Stimulated activated CD4-positive, alpha-beta T cell treated with anti-CD3 and anti-CD28 coated beads, Interleukin-2, amount 100 ng/mL, for 24 hours (primary cell): Measurements from ENCODE around the gene RRAGD.
"Not testable (repeated sequence)": the region's sequence is repeated elsewhere in the genome, so short reads cannot be mapped to it uniquely, and the experiment has no call there.

Source experiments
- DNase-seq, 2 donors: peaks; one replicate each; pipeline ENCODE4 v3.0.0-alpha.2; 2020

The RRAGD gene

DNA sequence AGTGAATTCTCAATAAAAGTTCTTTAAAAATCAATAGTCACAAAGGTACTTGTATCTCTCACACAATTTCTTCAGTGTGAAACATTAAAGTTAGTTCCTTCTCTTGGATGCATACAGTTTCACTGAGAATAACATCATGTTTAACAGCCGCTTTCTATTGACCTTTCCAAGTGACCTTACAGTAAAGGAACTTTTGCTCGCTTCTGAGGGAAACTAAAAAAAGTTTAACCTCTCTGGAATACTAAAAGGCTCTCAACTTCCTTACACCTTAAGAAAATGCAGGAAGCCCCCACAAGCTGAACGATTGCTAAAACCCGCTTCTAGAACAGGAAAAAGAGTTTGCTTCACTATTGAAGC is 1.3 kb downstream of the RRAGD start:
- no peak for DNase-seq

DNA sequence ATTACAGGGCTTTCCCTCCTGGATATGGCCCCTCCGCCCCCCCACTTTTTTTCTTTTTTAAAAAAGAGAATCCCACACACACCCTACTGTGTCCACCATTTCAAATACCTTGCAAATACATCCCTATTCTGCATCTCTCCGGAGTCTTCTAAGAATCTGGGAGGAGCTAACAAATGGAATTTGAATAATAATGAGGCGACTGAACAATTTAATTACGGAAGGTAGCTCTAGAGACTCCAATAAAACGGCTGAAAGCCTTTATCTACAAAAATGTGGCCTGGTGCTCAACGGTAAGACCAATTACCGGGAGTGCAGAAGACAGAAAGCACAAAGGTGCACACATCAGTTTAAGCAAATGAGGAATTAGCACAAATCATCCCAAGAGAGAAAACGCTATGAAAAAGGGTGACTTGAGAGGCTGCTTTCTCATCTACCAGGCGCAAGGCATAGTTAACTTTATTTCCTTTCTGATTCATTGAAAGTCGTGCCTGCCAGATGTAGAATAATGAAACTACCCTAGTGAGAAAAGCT is 1.8 kb downstream of the RRAGD start:
- no peak for DNase-seq

DNA sequence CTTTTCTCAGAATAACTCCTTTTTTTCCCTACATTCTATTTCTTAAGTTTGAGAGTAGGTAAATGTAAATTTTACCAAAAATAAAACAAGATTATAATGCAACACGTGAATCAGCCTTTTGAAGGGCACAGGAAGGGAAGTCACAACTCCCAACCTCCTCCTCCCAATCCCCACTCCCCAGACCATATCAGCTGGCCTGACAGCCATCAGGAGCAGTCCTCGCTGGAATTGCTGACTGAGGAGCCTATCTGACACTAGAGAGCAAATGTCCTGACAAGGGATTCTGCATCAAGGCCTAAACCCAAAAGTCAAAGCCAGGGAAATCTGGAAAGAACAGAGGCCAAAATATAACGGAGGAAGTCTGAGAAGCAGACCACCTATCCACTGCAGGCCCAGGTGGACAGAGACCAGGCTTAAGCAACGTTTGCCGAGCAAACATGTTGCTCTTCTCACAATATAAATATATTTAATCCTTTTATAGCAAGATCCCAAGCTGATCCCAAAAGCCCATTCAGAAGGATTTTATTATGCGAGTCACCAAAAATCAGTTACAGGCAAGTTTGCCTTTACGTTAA is 2.5 kb downstream of the RRAGD start:
- DNase-seq = no peak

DNA sequence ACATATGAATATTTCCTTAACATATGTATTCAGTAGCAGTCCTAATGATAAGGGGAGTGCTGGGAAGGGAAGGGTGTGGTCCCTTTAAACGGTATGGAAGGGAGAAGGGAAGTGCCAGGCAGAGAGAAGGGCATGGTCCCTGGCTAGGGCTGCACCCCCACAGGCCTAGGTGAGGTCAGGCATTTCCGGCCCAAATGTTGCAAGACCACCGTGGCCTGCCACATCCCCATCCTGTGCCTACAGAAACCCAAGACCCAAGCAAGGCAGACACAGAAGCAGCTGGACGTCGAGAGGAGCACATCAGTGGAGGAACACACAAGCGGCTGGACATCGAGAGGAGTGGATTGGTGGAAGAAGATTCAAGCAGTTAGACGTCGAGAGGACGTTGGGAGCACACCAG is 5.9 kb downstream of the RRAGD start:
- no peak for DNase-seq

DNA sequence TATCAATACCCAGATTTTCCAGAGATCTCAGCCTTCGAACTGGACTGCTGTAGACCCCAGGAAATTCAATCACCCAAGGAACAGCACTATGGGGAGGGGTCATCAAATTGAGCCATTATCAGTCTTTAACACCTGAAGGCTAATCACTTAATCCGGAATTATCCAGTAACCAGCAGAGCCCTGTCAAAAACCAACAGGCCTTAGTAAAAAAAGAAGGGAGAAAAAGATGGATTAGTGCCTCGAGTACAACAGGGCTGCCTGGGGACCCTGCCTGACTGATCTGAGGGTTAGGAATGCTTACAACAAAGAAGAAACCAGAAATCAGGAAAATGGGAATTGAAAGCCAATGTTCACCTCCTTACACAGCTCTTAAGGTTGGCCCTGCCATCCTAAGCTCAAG is 7.6 kb downstream of the RRAGD start:
- no peak for DNase-seq

DNA sequence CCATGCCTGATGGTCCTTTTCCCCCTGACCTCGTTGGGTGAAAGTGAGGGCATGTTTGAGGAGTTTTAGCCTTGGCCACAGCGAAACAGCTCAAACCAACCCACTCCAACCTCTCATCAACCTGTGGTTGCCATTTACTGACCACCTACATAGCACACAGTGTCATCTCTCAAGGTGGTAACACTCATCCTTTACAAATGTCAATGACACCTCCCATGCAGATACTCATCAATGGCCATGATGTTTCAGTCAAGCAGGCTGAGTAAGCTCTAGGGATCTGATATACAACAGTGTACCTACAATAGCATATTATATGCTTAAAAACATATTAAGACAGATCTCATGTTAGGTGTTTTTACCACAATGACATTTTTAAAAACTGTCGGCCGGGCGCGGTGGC is 9.3 kb downstream of the RRAGD start:
- no peak for DNase-seq

DNA sequence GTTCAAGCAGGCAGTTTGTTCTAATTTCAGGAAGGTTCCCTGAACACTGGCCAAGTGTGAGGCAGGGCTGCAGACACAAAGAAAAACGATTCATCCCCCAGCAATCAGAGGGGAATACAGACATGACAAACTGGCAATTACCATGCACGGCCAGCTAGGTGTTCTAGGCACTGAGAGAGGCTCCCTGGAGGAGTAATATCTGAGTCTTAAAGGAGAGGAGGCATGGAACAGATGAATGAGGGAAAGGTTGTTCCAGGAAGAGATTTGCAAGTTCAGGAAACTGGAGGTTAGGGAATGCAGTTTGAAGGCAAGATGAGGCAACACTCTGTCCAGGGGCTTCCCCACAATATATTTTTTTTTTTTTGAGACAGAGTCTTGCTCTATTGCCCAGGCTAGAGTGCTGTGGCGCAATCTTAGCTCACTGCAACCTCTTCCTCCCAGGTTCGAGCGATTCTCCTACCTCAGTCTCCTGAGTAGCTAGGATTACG is 11.1 kb downstream of the RRAGD start:
- no peak for DNase-seq

DNA sequence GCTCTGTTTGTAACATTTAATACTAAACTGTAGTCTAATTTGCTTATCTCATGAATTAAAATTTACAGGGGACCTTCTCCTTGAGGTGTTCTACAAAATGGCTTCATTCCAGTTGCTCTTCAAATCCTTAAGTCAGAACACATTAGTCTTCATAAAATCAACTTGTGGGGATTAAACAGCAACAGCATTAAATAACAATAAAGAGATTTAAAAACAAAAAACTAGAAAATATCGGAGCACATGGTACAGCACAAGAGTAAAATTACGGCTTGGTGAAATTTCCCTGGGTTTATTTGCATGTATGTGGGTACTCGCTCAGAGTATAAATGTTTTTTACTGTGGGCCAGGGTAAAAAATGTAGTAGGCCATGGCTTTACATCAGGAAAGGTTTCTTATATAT is 12.0 kb downstream of the RRAGD start:
- no peak for DNase-seq

DNA sequence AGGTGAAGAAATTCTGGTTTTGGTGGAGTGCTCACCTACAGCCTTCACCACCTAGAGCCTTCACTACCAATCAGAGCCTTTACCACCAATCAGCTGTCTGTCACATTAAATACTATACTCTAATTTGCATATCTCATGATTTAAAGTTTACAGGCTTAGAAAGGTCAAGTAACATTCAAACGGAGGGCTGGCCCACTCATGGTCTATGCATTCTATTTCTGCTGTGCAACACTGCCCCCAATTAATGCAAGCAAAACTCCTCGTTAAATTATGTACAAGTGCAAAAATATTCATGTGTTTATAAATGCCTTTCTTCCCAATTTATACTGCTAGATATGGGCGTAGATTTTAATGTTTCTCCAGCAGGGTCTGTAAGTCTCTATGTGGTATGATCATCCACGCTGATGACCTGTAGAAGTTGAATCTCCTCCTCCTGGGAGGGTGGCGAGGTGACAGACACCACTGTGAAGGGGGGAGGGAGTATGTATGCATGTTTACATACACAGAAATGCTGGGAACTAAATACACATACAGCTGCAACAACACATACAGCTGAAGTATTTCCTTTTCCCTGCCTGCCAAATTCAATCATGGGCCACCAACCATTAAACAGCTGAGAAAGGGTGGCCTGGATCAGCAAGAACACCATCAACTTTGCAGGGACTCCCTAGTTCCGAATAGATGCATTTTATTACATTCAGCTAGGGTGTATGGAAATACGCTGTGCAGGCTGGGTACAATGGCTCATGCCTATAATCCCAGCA is 13.1 kb downstream of the RRAGD start:
- no peak for DNase-seq

DNA sequence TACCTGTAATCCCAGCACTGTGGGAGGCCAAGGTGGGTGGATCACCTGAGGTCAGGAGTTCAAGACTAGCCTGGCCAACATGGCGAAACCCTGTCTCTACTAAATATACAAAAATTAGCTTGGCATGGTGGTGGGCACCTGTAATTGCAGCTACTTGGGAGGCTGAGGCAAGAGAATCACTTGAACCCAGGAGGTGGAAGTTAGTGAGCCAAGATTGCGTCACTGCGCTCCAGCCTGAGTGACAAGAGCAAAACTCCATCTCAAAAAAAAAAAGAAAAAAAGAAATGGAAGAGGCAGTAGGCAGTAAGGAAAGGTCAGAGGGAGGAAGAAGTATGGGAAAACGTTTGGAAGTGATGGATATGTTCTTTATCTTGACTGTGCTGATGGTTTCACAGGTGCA is 14.2 kb downstream of the RRAGD start:
- not testable (repeated sequence) for DNase-seq

DNA sequence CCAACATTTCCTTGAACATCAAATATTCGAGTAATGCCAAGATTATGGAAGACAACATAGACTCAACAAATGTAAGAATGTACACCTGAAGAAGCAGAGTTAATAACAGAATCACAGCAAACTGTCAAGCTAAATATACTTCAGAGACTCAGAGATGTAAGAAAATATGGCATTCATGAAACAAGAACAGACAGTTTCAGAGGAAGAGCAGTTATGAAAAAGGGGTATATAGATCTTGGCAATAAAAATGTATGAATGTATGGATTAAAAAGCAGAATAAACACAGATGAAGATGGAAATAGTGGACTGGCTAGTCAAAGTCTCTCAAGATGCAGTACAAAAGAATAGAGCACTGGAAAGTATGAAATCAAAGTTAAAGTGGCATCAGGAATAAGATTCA is 18.4 kb downstream of the RRAGD start:
- no peak for DNase-seq

DNA sequence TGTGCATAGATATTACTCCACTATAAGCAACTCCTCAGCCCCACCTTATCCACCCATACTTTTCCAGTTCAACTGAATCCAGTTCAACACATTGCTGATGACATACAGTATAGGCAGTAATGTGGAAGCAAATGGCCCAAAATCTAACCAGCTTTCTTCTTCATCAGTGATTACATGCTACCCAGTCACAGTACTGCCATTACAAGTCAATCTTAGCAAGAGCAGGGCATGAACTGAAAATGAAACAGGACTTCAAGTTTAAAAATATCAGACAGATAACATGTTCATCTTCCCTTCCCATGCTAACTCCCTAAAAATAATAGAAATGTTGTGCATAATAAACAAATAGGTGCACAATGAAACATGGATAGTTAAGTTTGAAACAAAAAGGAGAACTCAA is 19.2 kb downstream of the RRAGD start:
- DNase-seq = no peak

DNA sequence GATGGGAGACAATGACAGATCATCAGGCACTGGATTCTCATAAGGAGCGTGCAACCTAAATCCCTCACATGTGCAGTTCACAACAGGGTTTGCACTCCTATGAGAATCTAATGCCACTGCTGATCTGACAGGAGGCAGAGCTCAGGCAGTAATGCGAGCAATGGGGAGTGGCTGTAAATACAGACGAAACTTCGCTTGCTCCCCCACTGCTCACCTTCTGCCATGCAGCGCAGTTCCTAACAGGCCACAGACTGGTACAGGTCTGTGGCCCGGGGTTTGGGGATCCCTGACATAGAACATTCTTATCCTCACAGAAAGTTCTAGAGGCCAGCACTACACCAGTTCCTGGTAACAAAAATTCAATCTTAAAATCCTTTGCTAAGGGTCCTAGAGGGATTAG is 23.2 kb downstream of the RRAGD start:
- DNase-seq = no peak

DNA sequence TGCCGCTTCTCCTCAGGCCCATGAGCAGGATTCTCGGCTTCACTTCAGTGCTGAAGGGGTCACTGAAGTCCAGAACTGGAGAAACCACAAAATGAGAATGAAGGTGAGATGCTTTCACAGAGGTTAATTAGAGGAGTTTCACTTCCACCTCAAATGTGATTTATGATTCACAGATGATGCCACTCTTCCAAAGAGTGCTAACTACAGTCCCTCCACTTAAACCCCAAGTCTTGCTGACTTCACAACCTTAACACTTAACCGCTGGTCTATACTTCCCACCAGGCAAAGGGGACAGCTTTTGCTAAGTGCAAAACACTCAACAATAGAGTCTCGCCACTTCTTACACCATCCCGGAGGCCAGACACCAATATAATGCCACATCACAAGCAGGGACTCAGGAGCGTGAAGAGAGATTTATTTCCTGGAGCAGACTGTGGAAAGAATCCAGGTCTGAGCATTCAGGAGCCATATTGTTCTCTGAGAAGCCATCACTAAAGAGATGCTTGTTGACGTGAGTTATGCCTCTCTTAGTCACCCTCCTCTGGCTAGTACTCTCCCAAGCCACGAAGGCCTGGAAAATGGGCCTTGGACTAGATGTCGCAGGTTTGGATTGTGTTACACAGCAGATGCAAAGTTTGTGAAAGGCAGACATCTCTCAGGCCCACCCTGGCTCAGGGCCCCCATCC is 24.4 kb downstream of the RRAGD start:
- DNase-seq = no peak

DNA sequence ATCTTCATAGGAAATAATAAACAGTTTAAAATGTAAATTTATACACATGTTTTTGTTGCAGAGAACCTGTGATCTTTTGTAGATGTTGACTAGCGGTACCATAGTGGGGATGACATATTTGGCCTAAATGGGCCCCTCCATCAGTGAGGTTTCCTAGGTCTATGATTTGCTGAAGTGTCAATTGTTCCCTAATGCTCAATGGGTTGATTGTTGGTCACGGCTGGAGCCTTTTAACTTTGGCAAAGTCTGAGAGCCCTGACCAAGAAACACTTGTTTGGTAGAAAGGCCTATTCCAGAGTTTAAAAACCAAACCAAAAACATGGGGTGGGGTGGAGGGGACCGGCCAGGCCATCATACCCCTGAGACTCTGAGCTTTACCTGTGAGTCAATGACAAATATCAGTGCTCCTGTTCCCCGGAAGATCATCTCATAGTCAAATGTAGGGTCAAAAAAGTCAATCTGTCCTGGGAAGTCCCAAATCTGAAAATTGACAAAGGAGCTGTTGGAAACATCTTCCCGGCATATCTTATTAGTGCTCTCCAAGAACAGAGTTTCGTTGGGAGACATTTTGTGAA is 25.1 kb downstream of the RRAGD start:
- no peak for DNase-seq

DNA sequence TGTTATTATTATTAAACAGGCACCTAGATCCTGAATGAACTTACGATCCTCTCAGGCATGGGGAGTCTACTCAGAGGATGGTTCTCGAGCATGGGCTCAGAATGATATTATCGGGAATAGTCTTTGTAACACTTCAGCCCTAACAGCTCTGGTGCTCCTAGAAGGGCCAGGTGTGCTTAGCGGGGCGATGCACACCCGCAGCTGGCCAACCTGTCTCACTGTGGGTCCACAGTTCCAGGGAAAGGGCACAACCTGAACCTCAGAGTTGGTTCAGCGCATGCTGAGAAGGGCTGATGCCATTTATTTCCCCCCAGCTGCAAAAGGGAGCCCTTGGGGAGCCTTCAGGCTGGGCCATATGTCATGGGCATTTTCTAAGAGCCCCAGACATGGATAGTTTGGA is 26.2 kb downstream of the RRAGD start:
- DNase-seq = no peak

DNA sequence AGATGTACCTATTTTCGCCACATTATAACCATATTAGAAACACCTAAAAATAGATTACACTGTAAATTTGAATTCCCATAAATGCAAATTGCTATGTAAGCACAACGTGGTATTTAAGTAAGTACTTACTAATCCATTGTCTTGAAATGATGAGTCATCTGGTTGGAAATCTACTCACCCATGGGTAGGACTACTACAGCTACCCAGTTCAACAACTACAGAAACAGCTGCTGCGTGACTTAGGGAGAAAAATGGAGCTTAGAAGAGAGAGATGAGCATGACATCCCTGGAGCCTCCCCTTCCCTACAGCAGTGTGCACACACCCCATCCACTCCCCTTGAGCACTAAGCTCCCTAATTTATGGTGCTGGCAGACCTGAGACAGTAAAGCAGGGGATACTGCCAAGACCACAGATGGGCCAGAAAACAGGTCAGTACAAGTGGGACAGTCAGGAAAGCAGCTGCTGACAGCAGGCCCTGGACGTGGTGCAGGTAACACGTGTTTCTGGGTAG is 26.9 kb downstream of the RRAGD start:
- no peak for DNase-seq

DNA sequence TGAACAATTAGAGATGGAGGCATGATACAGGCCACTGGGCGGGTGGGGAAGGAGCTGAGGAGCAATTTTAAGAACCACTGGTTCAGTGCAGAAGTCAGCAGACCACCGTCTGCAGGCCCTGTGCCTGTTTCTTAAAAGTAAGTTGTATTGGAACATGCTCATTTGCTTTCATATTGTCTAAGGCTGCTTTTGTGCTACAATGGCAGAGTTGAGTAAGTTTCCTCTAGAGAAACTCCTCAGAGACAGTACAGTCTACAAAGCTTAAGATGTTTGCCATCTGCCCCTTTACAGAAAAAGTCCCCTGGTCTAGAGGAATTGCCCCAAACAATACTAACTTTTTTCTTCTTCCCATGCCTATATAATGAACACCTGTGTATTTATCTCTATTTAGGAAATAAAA is 31.0 kb downstream of the RRAGD start:
- no peak for DNase-seq

DNA sequence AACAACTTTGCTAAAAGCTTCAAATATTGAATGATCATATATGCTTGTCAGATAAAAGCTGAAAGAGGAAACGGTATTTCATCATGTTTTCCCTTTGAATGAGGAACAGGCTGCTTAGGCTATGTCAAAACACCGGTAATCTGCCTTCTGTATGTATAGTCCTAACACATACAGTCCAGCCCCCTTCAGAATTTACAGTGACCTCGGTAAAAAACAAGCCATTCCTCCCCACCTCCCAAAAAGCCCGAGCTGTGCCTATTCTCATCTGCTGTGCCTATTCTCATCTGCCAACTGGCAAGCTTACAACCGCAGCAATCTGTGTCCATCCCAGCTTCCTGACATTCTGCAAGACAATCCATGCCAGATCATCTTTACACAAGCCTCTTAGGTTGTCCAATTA is 32.8 kb downstream of the RRAGD start:
- no peak for DNase-seq

DNA sequence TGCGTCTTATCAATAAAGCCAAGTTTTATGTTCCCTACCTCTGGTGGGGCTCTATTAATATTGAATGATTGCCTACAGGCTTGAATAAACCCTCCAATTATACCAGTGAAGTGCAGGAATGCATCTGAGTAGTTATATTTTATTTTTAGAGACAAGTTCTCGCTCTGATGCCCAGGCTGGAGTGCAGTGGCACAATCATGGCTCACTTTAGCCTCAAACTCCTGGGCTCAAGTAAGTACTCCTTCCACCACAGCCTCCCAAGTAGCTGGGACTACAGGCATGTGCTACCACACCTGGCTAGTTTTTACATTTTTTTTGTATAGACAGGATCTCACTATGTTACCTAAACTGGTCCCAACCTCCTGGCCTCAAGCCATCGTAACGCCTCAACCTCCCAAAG is 33.4 kb downstream of the RRAGD start:
- no peak for DNase-seq

DNA sequence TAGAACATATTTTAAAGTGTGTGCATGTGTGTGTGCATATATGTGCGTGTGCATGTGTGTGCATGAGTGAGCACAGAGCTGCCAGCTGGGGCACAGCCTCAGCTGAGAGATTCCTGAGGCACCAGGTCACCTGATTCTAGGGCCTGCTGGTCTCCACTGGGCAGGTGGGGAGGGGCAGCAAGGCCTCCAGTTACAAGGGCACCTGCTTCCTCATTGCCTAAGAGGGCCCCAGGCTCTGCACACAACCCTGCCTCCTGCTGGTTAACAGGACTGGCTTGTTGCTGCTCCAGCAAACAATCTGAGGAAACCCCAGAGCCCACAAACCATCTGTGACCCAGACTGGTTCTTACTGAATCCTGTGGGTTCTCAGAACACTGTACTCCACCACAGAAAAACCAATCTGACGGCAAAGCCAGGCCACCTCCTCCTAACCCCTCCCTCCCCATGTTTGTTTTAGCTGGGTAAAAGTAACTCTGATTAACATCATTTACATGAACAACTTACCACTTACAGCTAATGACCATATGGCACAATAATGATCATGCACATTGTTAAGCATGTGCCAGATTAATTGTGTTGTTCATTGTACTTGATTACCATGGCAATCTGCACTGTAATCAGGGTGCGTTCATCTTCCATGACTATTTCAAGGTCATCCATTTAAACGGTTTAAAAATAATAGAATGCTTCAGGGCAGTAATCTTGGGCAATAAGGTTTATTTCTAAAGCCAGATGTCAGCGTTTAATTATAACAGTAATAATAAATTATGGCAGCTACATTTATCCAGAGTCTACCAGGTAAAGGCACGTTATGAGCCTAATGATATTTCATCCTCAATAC is 36.4 kb downstream of the RRAGD start:
- peak; percentile 37 to 52 for DNase-seq

DNA sequence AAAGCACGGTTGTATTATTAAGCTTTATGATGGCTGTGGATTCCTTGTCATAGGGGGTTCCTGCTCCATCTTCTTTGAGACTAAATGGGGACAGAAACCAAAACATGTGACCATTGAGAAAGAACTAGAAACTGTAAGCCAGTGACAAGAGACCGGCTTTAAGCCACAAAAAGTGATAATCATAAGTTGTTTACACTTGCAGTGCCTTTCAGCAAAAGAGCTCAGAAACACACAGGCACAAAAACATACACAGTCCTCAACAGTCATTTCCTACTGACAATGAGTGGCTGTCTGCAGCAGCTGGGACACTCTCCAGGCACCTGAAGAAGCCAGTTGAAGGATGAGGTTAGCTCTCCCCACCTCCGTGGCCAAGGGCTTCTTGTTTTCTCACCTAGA is 39.6 kb downstream of the RRAGD start:
- no peak for DNase-seq
